Measurements from ENCODE around the gene ABCA5. TPM values are rescaled to one million over a fixed set of nuclear protein-coding genes. Genes with fewer than 3 reads are reported as not detected.

ABCA5 gene
- total and polyA plus RNA-seq, 2 donors (not counting 3 experiments of a cell fraction or from before 2014, with no cell fraction given), result 9.3 to 23.2 TPM

- Histone ChIP-seq H3K9ac (replicated peaks; ENCODE audit: extremely low read depth, insufficient read depth, low read length) (no peak overlapping the region), H2AFZ (ENCODE audit: low read depth, low read length) (no peak overlapping the region), H3K4me3 (replicated peaks in 1 of 3; ENCODE audit: insufficient read depth in 1 of 3, low read depth in 1 of 3, low read length in 3 of 3) (no peak overlapping the region), H3K4me1 (ENCODE audit: control insufficient read depth, extremely low read depth, insufficient read depth, low read length) (no peaks in the 10 kb centered on the region), H3K79me2 (ENCODE audit: control insufficient read depth, insufficient read depth, low read length) (no peaks in the 10 kb centered on the region), H3K9me1 (replicated peaks; ENCODE audit: control insufficient read depth, extremely low read depth, insufficient read depth, low read length) (no peaks in the 10 kb centered on the region), H3K36me3 (ENCODE audit: control insufficient read depth in 2 of 2, extremely low read depth in 1 of 2, insufficient read depth in 2 of 2, low read length in 2 of 2) (no peaks in the 10 kb centered on the region), H3K9me3 (replicated peaks; ENCODE audit: control insufficient read depth, insufficient read depth, low read length) (no peaks in the 10 kb centered on the region), H3K27ac (ENCODE audit: insufficient read depth, low read depth, low read length) (no peak overlapping the region), H4K20me1 (replicated peaks; ENCODE audit: control insufficient read depth, extremely low read depth, insufficient read depth, low read length) (no peaks in the 10 kb centered on the region), H3K4me2 (ENCODE audit: insufficient read depth, low read length) (no peak overlapping the region), H3K27me3 (ENCODE audit: control insufficient read depth in 2 of 2, insufficient read depth in 2 of 2, low read length in 2 of 2) (no peaks in the 10 kb centered on the region)
- ChIA-PET CTCF (interaction anchor here (1.3 to 1.6 kb wide), 4 partner anchors 11 to 165 kb away, joined by 3 to 4 read pairs (median 4); no protein-coding TSS in a partner anchor), POLR2A (no interaction called here)
- TF ChIP-seq JUN (IDR thresholded peaks at IDR 0.05; ENCODE audit: borderline replicate concordance, insufficient read depth, insufficient read length, low read depth) (no peak), POLR2AphosphoS5 (IDR thresholded peaks at IDR 0.05; ENCODE audit: insufficient read depth, low read depth, low read length) (no peak), EZH2 (IDR thresholded peaks at IDR 0.05; ENCODE audit: borderline replicate concordance, low read depth, low read length, severe bottlenecking) (no peak), CTCF (IDR thresholded peaks at IDR 0.05; ENCODE audit: extremely low read depth in 1 of 2, insufficient read depth in 1 of 2, low read depth in 1 of 2, low read length in 2 of 2) (no peak), GATA2 (IDR thresholded peaks at IDR 0.05; ENCODE audit: insufficient read depth, insufficient read length, low read depth, low read length) (no peak)
- DNase-seq (ENCODE audit: low read depth, low spot score) (no peak), FAIRE-seq (no peak)
- no TSS peak for BruUV-seq (replicated peaks)
- dilution Hi-C loops (cut with MboI; ENCODE audit: extremely low pct_ligation_motif_present, low sequenced_read_pairs), result no loop called here
- intact Hi-C loops (cut with micrococcal nuclease), result no loop called here
Observed at GRCh38 chr17:69361156-69361555, 34.2 kb upstream of the ABCA5 start.
